Measurements from ENCODE around the gene SFTPA2.
"Not testable (repeated sequence)": the region's sequence is repeated elsewhere in the genome, so short reads cannot be mapped to it uniquely, and the experiment has no call there.

SFTPA2 gene

DNA sequence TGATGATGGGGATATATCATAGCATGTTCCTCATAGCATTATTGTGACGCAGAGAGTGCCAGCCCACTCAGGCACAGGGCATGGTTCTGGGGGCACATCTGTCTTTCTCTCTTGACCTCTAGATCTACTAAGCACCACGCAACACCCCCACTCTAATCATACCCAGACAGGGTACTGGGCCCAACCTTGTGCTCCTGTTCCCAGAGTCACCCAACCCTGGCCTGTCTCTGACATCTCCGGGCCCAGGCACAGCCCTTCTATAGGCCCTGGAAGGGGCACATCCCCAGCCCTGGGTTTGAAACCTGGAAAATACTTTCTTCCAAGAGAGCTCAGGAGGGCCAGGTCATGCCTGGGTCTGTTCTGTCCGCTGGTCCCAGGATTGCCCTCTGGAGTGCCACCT is 37.7 kb downstream of the SFTPA2 start:
- not testable (repeated sequence) for DNase-seq (ENCODE audit: low spot score)

DNA sequence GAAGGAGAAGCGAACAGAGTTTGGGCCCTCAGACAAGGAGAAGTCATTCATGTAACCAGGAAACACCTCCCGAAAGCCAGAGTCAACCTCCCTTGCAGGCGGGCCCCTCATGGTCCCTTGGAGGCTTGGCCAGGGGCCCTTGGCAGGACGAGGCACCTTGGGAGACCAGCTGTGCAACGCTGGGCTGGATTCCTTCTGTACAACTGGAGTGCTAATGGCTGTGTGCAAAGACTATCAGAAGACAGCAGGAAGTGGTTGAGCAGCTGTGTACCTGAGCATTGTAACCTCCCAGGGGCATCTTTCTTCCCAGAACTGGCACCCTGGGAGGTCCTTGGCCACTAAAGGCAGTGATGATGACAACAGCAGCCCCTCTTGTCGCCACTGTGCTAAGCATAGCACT is 38.5 kb downstream of the SFTPA2 start:
- not testable (repeated sequence) for DNase-seq (ENCODE audit: low spot score)

DNA sequence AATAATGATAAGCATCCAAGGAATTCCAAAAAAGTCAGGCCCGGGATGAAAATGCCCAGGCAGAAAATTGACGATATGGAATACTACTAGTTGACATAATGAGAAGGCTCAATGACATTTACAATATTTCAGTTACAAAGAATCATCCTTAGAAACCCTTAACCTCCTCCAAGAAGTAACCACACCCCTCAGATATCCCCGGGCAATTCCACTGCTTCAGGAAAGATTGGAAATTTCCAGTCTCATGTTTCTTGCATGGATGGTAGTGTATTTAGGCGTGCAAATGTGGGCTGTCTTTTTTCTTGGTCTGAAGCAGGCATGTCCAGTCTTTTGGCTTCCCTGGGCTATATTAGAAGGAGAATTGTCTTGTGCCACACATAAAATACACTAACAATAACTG is 42.6 kb downstream of the SFTPA2 start:
- DNase-seq (ENCODE audit: low spot score): not testable (repeated sequence)

DNA sequence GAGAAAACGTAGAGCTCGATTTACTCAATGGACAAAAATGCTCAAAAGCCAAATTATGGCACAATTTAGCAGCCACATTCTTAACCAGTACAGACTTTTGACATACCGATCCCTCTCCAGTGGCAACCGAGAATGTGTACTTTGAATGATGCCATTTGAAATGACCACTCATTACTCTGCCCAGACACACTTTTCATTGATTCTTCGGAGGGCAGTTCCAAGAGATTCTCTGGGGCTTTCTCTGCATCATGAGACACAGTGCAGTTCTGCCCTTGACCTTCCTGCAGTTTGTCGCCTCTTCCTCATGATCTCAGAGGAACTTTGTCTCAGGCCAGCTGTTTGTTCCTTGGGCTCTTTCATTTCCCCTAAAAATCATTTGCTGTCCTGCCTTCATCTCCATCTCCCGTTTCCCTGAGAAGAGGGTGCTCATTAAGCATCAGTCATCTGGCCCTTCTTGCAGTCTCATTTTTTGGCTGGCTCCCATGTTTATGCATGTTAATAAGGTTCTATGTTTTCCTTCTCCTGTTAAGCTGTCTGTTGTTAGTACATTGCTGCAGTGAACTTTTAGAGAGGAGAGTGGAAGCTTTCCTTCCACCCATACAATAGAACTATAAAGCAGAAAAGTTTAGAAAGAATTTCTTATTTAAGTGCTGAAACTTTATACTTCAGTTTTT is 43.5 kb downstream of the SFTPA2 start:
- DNase-seq (ENCODE audit: low spot score): not testable (repeated sequence)

DNA sequence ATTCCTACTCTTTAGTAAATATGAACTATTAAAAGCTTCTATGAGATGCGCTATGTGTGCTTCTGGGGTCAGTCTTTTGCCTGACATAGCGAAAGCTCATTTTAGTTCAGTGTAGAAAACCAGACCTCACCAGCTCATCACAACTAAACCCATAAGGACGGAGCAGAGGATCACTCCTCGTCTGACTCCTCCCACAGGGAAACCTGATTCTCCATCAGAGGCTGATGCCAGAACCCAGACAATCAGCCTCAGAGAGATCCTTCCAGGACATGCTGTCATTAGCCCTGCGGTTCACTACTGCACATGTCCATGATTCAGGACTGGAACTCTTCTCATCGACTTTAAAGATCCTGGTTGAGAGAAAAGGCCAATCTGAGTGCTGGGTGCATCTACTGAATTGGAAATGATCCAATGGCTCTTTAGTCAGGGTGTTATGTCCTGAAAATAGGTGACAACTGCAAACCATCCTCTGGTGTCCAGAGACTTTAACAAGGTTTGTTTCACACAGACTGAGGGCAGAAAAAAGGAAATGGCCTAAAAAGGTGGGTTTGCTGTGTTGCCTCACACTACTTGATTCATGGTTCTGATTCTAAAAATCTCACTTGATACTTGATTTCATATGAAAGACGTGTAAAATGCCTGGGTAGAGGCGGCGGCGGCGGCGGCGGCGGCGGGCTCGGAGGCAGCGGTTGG is 48.2 kb downstream of the SFTPA2 start, which contains the start of gene EIF5AL1:
TSS of gene EIF5AL1 (plus strand) at position 643 of the 693 bp plus-strand sequence. CDS start 117 bp downstream, outside the sequence.
- DNase-seq (ENCODE audit: low spot score): not testable (repeated sequence)

DNA sequence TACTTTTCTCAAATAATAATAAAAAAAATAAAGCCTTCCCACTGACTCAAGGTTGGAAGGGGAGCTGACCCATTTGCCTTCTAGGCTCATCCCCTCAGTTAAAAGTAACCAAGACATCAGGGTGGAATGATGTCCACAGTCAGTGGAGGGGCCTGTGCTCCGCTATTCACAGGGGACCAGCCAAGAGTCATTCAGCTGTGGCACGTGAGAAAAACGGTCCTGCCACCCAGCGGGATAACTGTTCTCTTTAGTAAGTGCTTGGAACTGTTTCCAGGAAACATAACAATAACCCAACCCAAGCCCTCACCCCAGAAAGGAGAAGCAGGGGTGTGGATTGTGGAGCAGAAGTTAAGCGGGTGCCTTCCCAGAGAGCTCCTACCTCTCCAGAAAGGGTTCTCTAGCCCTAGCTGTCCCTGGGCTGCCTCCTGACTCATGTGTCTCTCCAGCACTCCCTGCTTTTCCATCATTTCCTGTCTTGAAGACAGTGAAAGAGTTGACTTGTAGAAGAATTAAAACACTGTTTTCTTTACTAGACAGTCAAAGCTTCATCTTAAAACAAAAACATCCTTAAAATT is 50.2 kb downstream of the SFTPA2 start:
- DNase-seq (ENCODE audit: low spot score): not testable (repeated sequence)

DNA sequence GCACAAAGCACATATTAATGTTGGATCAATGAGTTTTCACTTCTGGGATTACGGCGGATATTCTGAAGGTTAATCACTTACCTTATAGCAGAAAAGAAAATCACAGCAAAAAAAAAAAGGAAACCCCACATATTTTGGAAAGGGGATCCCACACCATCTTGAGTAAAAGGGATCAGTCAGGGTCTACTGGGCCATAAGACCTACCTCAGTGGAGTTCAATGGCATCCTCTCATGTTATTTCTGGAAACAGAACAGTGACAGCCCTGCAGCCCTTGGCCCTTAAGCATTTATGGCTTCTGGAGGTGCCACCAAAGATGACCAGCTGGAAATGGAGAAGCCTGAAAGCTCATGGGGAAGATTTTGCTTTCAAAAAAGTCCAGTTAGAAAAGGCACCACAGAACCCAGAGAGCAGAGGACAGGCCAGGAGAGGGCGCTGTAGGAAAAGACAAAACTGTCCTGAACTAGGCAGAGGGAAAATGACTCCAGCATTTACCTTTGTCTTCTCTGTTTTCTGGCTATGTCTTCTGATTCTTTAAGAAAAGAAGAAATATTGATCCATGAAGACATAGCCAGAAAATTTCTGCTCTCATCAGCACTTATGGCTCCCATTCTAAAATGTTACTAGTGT is 50.8 kb downstream of the SFTPA2 start:
- DNase-seq (ENCODE audit: low spot score): not testable (repeated sequence)

DNA sequence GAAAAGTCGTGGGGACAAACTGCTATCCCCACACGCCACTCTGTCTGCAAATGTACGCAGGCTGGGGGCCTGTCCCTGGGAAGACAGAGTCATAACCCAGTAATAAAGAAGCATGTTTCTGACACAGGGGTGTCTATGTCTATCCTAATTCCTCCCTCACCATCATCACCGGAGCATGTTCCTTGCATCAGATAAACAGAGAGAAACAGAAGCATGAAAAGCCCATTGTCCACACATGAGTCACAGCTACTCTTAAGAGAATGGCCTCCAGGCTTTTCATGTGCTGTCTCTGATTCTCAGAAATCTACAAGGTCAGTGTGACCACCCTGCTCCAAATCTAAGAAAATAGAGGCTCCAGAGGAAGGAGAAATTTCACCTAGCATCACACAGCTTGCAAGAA is 52.0 kb downstream of the SFTPA2 start:
- DNase-seq (ENCODE audit: low spot score): not testable (repeated sequence)

DNA sequence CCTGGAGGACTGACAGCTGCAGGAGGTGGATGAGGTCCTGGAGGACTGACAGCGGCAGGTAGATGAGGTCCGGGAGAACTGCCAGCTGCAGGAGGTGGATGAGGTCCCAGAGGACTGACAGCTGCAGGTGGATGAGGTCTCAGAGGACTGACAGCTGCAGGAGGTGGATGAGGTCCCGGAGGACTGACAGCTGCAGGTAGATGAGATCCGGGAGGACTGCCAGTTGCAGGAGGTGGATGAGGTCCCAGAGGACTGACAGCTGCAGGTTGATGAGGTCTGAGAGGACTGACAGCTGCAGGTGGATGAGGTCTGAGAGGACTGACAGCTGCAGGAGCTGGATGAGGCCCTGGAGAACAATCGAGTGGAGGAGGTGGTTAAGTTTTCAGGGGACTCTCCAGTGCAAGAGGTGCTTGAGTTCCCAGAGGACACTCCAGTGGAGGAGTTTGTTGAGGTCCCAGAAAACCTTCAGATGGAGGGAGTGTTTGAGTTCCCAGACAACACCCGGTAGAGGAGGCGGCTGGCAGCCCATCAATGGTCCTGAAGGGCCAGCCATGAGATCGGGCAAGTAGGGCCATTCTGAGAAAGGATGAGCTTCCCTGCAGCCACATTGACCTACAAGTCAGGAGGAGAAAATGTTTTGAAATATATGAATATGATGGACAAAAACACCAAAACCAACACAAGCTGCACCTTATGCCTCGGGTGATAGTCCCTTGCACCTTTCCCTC is 52.6 kb downstream of the SFTPA2 start:
- DNase-seq (ENCODE audit: low spot score): no peak
- TF ChIP-seq, protein P1, sequence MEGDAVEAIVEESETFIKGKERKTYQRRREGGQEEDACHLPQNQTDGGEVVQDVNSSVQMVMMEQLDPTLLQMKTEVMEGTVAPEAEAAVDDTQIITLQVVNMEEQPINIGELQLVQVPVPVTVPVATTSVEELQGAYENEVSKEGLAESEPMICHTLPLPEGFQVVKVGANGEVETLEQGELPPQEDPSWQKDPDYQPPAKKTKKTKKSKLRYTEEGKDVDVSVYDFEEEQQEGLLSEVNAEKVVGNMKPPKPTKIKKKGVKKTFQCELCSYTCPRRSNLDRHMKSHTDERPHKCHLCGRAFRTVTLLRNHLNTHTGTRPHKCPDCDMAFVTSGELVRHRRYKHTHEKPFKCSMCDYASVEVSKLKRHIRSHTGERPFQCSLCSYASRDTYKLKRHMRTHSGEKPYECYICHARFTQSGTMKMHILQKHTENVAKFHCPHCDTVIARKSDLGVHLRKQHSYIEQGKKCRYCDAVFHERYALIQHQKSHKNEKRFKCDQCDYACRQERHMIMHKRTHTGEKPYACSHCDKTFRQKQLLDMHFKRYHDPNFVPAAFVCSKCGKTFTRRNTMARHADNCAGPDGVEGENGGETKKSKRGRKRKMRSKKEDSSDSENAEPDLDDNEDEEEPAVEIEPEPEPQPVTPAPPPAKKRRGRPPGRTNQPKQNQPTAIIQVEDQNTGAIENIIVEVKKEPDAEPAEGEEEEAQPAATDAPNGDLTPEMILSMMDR (IDR thresholded peaks at IDR 0.05; ENCODE audit: extremely low read depth, missing control alignments): no peak

Data from GM20000 (cell line).